ENCODE results near the gene LRRFIP2. TPM values are rescaled to one million over a fixed set of nuclear protein-coding genes. Genes with fewer than 3 reads are reported as not detected.

LRRFIP2 gene
- total RNA-seq, 1 donor from 2014 or later, result 34.7 TPM

- DNase-seq (ENCODE audit: low spot score), result no peak
- no peak for ATAC-seq
These were observed 144.7 kb downstream of the LRRFIP2 start for GRCh38 chr3:37029516-37030163.

- ATAC-seq (peak; percentile 85), DNase-seq (ENCODE audit: low spot score) (peak; percentile 61)
These were observed 145.3 kb downstream of the LRRFIP2 start for GRCh38 chr3:37029111-37029510.

GRCh38 chr3:37028329-37028728 is 146.1 kb downstream of the LRRFIP2 start:
- ATAC-seq, result peak; percentile 52
- peak; percentile 55 for DNase-seq (ENCODE audit: low spot score)

- no peak for ATAC-seq
These were observed 147.5 kb downstream of the LRRFIP2 start for GRCh38 chr3:37026851-37027250.

GRCh38 chr3:37025561-37026335 is 148.6 kb downstream of the LRRFIP2 start:
- no peak for DNase-seq (ENCODE audit: low spot score)
- no peak for ATAC-seq

More at GRCh38 chr3:37026851-37027250, 147.5 kb downstream of the LRRFIP2 start:
- DNase-seq (ENCODE audit: low spot score), result no peak

- DNase-seq (ENCODE audit: low spot score) (no peak), ATAC-seq (no peak)
These were observed 149.5 kb downstream of the LRRFIP2 start for GRCh38 chr3:37024820-37025405.

- peak; percentile 52 for ATAC-seq
- DNase-seq (ENCODE audit: low spot score), result no peak
These were observed 150.3 kb downstream of the LRRFIP2 start for GRCh38 chr3:37024092-37024491.

- ATAC-seq, result no peak
- DNase-seq (ENCODE audit: low spot score), result no peak
These were observed 156.7 kb downstream of the LRRFIP2 start for GRCh38 chr3:37017683-37018082.

- no peak for ATAC-seq
- DNase-seq (ENCODE audit: low spot score), result no peak
These were observed 157.5 kb downstream of the LRRFIP2 start for GRCh38 chr3:37016903-37017302.

- no peak for ATAC-seq
- DNase-seq (ENCODE audit: low spot score), result no peak
These were observed 158.7 kb downstream of the LRRFIP2 start for GRCh38 chr3:37015642-37016041.

GRCh38 chr3:37014620-37015019 is 159.8 kb downstream of the LRRFIP2 start:
- peak; percentile 99 for ATAC-seq
- DNase-seq (ENCODE audit: low spot score), result peak; percentile 85

Other genes starting within 250 kb of the LRRFIP2 start
- 27.1 TPM for gene TRANK1, start 229.5 kb downstream of the LRRFIP2 start, total RNA-seq
- 7.4 TPM for gene EPM2AIP1, start 181.5 kb downstream of the LRRFIP2 start, total RNA-seq
- 13.9 TPM for gene MLH1, start 181.1 kb downstream of the LRRFIP2 start, total RNA-seq
- 58.8 TPM for gene GOLGA4, start 68.7 kb upstream of the LRRFIP2 start, total RNA-seq